Vagina (tissue), 2 donors: ENCODE data around the gene CEACAM1. TPM values are rescaled to one million over a fixed set of nuclear protein-coding genes. Genes with fewer than 3 reads are reported as not detected.

Experiments
- DNase-seq, 2 donors: peaks; one replicate each; pipeline ENCODE4 v3.0.0-alpha.2; 2017; ENCODE audit errors: extremely low spot score in 2 of 2
- H3K27ac ChIP-seq: fragments of 200-600 bp; sonication (generic); one replicate; pipeline ENCODE4 v1.5.1; 2019
- H3K27me3 ChIP-seq: fragments of 200-600 bp; sonication (generic); one replicate; pipeline ENCODE4 v1.5.1; 2019
- H3K36me3 ChIP-seq, 2 donors: fragments of 200-600 bp; sonication (generic); one replicate each; pipeline ENCODE4 v1.5.1; 2017 to 2019
- H3K4me1 ChIP-seq: fragments of 200-600 bp; sonication (generic); one replicate; pipeline ENCODE4 v1.5.1; 2019
- H3K4me3 ChIP-seq, 2 donors: fragments of 200-600 bp; sonication (generic); 1 replicate in 1 of 2; 2 replicates in 1 of 2; pipeline ENCODE4 v1.5.1; 2016 to 2019
- H3K9me3 ChIP-seq: fragments of 200-600 bp; sonication (generic); one replicate; pipeline ENCODE4 v1.5.1; 2019
- CTCF ChIP-seq, 3 experiments: fragments of 450-650 bp in 2 of 3; fragments of 200-600 bp in 1 of 3; sonication (generic) in 1 of 3; IDR thresholded peaks; one replicate each; pipeline ENCODE4 v1.5.1; 2017 to 2019; ENCODE audit warnings: antibody characterized with exemption in 3 of 3, mild to moderate bottlenecking in 2 of 3, moderate library complexity in 2 of 3
- POLR2A ChIP-seq, 2 donors: fragments of 450-650 bp; IDR thresholded peaks; one replicate each; pipeline ENCODE4 v1.6.1; 2017; ENCODE audit warnings: antibody characterized with exemption in 2 of 2, mild to moderate bottlenecking in 2 of 2, moderate library complexity in 2 of 2
- POLR2AphosphoS5 ChIP-seq, 2 donors: sonication (generic); formaldehyde crosslinking; IDR thresholded peaks; one replicate each; pipeline ENCODE4 v1.9.0; 2017; ENCODE audit warnings: antibody characterized with exemption in 2 of 2, mild to moderate bottlenecking in 2 of 2, low read depth in 1 of 2; ENCODE audit not compliant: insufficient read depth in 1 of 2
- intact Hi-C: fragments of 100-400 bp; cut with DNase I; formaldehyde crosslinking; loops from one replicate; pipeline ENCODE4 v1.15.1; 2023
- total RNA-seq: library from RNA; depleted of rRNA; stranded (reverse); fragments of >200 nt; gene quantifications from one replicate; pipeline ENCODE4 v1.2.3, GENCODE V29; 2016

CEACAM1 gene
- total RNA-seq, 1 donor from 2014 or later, result 24.3 TPM

GRCh38 chr19:42512743-42513304 lies 15.5 kb downstream of the CEACAM1 start:
- no peak for DNase-seq
- TF ChIP-seq POLR2AphosphoS5 (IDR thresholded peaks at IDR 0.05; ENCODE audit: insufficient read depth in 1 of 2, low read depth in 1 of 2) (no peak), POLR2A (IDR thresholded peaks at IDR 0.05) (no peak), CTCF (IDR thresholded peaks at IDR 0.05) (no peak)
- H3K36me3 ChIP-seq, result no peaks in the 10 kb centered on the region
- intact Hi-C loops, result no loop called here
- no peaks in the 10 kb centered on the region for H3K9me3 ChIP-seq
- H3K4me1 ChIP-seq, result no peaks in the 10 kb centered on the region
- no peaks in the 10 kb centered on the region for H3K27me3 ChIP-seq
- H3K27ac ChIP-seq, result no peak overlapping the region
- no peak overlapping the region for H3K4me3 ChIP-seq

GRCh38 chr19:42512130-42512636 lies 16.1 kb downstream of the CEACAM1 start:
- intact Hi-C loops, result no loop called here
- no peaks in the 10 kb centered on the region for H3K36me3 ChIP-seq
- no peaks in the 10 kb centered on the region for H3K9me3 ChIP-seq
- no peaks in the 10 kb centered on the region for H3K27me3 ChIP-seq
- TF ChIP-seq POLR2AphosphoS5 (IDR thresholded peaks at IDR 0.05; ENCODE audit: insufficient read depth in 1 of 2, low read depth in 1 of 2) (no peak), CTCF (IDR thresholded peaks at IDR 0.05) (no peak), POLR2A (IDR thresholded peaks at IDR 0.05) (no peak)
- no peak overlapping the region for H3K4me3 ChIP-seq
- no peaks in the 10 kb centered on the region for H3K4me1 ChIP-seq
- DNase-seq, result no peak
- no peak overlapping the region for H3K27ac ChIP-seq

- DNase-seq, result no peak
- intact Hi-C loops, result no loop called here
- TF ChIP-seq POLR2A (IDR thresholded peaks at IDR 0.05), result no peak
- no peaks in the 10 kb centered on the region for H3K27me3 ChIP-seq
- H3K36me3 ChIP-seq, result no peaks in the 10 kb centered on the region
- no peaks in the 10 kb centered on the region for H3K4me1 ChIP-seq
- no peak overlapping the region for H3K4me3 ChIP-seq
- H3K27ac ChIP-seq, result no peak overlapping the region
- no peaks in the 10 kb centered on the region for H3K9me3 ChIP-seq
Measured at GRCh38 chr19:42511340-42511739, 16.9 kb downstream of the CEACAM1 start.

GRCh38 chr19:42508892-42509444 lies 19.3 kb downstream of the CEACAM1 start:
- H3K4me1 ChIP-seq, result no peaks in the 10 kb centered on the region
- H3K9me3 ChIP-seq, result no peaks in the 10 kb centered on the region
- no peaks in the 10 kb centered on the region for H3K36me3 ChIP-seq
- H3K27me3 ChIP-seq, result no peaks in the 10 kb centered on the region
- no peak overlapping the region for H3K27ac ChIP-seq
- no peak for DNase-seq
- TF ChIP-seq CTCF (IDR thresholded peaks at IDR 0.05) (no peak), POLR2AphosphoS5 (IDR thresholded peaks at IDR 0.05; ENCODE audit: insufficient read depth in 1 of 2, low read depth in 1 of 2) (no peak), POLR2A (IDR thresholded peaks at IDR 0.05) (no peak)
- no peak overlapping the region for H3K4me3 ChIP-seq
- intact Hi-C loops, result no loop called here

GRCh38 chr19:42505066-42505465 lies 23.2 kb downstream of the CEACAM1 start:
- no peak for DNase-seq
- H3K4me1 ChIP-seq, result no peaks in the 10 kb centered on the region
- no peak overlapping the region for H3K4me3 ChIP-seq
- no peaks in the 10 kb centered on the region for H3K9me3 ChIP-seq
- TF ChIP-seq POLR2A (IDR thresholded peaks at IDR 0.05), result no peak
- TF ChIP-seq CTCF (IDR thresholded peaks at IDR 0.05), result no peak
- no peak for TF ChIP-seq POLR2AphosphoS5 (IDR thresholded peaks at IDR 0.05; ENCODE audit: insufficient read depth in 1 of 2, low read depth in 1 of 2)
- H3K27me3 ChIP-seq, result no peaks in the 10 kb centered on the region
- H3K36me3 ChIP-seq, result no peaks in the 10 kb centered on the region
- intact Hi-C loops, result no loop called here
- no peak overlapping the region for H3K27ac ChIP-seq
